ENCODE measurements around the gene SUCLG2. TPM values are rescaled to one million over a fixed set of nuclear protein-coding genes. Genes with fewer than 3 reads are reported as not detected.

The SUCLG2 gene
- total RNA-seq, 4 donors from 2014 or later, result 29.5 to 40.2 (median 35.7) TPM

DNA sequence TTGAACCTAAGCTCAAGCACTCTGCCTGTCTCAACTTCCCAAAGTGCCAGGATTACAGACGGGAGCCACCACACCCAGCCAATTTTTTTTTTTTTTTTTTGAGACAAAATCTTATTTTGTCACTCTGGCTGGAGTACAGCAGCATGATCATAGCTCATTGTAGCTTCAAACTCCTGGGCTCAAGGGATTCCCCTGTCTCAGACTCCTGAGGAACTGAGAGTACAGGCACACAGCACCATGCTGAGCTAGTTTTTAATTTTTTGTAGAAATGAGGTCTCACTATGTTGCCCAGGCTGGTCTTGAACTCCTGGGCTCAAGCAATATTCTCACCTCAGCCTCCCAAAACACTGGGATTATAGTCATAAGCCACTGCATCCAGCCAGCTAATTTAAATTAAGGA, 36.8 kb upstream of the SUCLG2 start:
- H3K4me3 ChIP-seq, result no peak overlapping the region
- no peaks in the 10 kb centered on the region for H3K36me3 ChIP-seq
- H3K27ac ChIP-seq, result no peak overlapping the region
- H3K27me3 ChIP-seq, result no peaks in the 10 kb centered on the region
- TF ChIP-seq, protein P1, sequence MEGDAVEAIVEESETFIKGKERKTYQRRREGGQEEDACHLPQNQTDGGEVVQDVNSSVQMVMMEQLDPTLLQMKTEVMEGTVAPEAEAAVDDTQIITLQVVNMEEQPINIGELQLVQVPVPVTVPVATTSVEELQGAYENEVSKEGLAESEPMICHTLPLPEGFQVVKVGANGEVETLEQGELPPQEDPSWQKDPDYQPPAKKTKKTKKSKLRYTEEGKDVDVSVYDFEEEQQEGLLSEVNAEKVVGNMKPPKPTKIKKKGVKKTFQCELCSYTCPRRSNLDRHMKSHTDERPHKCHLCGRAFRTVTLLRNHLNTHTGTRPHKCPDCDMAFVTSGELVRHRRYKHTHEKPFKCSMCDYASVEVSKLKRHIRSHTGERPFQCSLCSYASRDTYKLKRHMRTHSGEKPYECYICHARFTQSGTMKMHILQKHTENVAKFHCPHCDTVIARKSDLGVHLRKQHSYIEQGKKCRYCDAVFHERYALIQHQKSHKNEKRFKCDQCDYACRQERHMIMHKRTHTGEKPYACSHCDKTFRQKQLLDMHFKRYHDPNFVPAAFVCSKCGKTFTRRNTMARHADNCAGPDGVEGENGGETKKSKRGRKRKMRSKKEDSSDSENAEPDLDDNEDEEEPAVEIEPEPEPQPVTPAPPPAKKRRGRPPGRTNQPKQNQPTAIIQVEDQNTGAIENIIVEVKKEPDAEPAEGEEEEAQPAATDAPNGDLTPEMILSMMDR (IDR thresholded peaks at IDR 0.05), result no peak
- TF ChIP-seq POLR2AphosphoS5 (IDR thresholded peaks at IDR 0.05) (no peak), POLR2A (IDR thresholded peaks at IDR 0.05) (no peak), EP300 (IDR thresholded peaks at IDR 0.05) (no peak)
- H3K9me3 ChIP-seq, result no peaks in the 10 kb centered on the region
- DNase-seq (ENCODE audit: low spot score in 2 of 2), result no peak
- H3K4me1 ChIP-seq, result no peaks in the 10 kb centered on the region
- 68% methylated on average over 1 of the region's 1 CpG for WGBS

DNA sequence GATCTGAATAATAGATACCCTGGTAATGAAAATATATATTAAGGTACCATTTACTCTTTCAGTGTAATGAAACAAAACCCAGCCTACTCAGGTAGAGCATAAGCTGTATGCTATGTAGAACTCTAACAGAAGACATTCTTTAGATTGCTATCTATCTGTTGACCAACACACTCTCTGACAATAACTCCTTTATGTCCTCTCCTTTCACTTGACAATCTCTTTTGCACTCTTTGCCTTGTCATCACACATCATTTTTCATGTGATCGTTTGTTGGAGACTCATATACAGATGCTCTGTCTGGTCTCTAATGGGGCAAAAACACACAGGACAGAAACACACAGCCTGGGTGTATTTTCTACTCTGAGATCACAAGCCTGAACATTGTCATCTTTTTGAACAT, 35.4 kb upstream of the SUCLG2 start:
- no peaks in the 10 kb centered on the region for H3K9me3 ChIP-seq
- H3K36me3 ChIP-seq, result no peaks in the 10 kb centered on the region
- no peak overlapping the region for H3K4me3 ChIP-seq
- TF ChIP-seq, protein P1 (IDR thresholded peaks at IDR 0.05), result no peak
- TF ChIP-seq POLR2A (IDR thresholded peaks at IDR 0.05) (no peak), POLR2AphosphoS5 (IDR thresholded peaks at IDR 0.05) (no peak)
- no peak for DNase-seq (ENCODE audit: low spot score in 2 of 2)
- H3K4me1 ChIP-seq, result no peaks in the 10 kb centered on the region
- 70% methylated on average over 1 of the region's 1 CpG for WGBS
- no peaks in the 10 kb centered on the region for H3K27me3 ChIP-seq
- H3K27ac ChIP-seq, result no peak overlapping the region

DNA sequence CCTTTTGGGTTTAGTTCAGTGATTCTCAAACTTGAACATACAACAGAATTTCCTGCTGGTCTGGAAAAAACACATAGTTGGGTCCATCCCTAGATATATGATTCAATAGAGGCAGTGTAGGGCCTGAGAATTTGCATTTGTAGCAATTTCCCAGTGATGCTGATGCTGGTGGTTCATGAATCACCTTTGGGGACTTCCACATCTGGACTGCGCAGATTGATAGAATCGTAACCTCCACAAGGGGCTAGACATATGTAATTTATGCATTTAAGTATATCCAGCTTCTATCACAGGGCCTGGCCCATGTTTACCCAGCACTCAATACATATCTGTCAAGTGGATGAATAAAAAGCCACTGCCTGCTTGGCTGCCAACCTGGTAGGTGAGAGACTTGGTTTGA, 33.8 kb upstream of the SUCLG2 start:
- H3K36me3 ChIP-seq, result no peaks in the 10 kb centered on the region
- no peaks in the 10 kb centered on the region for H3K9me3 ChIP-seq
- no peaks in the 10 kb centered on the region for H3K4me1 ChIP-seq
- H3K4me3 ChIP-seq, result no peak overlapping the region
- DNase-seq (ENCODE audit: low spot score in 2 of 2), result no peak
- WGBS, result 97% methylated on average over 2 of the region's 2 CpGs
- H3K27me3 ChIP-seq, result no peaks in the 10 kb centered on the region
- no peak overlapping the region for H3K27ac ChIP-seq
- TF ChIP-seq POLR2AphosphoS5 (IDR thresholded peaks at IDR 0.05) (no peak), POLR2A (IDR thresholded peaks at IDR 0.05) (no peak), EP300 (IDR thresholded peaks at IDR 0.05) (no peak)
- TF ChIP-seq, protein P1 (IDR thresholded peaks at IDR 0.05), result no peak

DNA sequence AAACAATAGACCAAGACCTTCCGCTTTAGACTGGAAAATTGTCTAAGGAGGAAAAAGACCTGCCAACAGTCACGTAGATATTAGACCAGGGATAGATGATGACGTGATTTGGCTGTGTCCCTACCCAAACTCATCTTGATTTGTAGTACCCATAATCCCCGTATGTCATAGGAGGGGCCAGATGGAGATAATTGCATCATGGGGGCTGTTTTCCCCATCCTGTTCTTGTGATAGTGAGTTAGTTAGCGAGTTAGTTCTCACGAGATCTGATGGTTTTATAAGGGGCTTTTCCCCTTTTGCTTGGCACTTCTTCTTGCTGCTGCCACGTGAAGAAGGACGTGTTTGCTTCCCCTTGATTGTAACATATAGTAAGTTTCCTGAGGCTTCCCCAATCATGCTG, 31.7 kb upstream of the SUCLG2 start:
- no peaks in the 10 kb centered on the region for H3K36me3 ChIP-seq
- no peak for TF ChIP-seq POLR2AphosphoS5 (IDR thresholded peaks at IDR 0.05)
- no peak overlapping the region for H3K4me3 ChIP-seq
- H3K4me1 ChIP-seq, result no peaks in the 10 kb centered on the region
- 74% methylated on average over 8 of the region's 8 CpGs for WGBS
- H3K27ac ChIP-seq, result no peak overlapping the region
- H3K9me3 ChIP-seq, result no peaks in the 10 kb centered on the region
- no peaks in the 10 kb centered on the region for H3K27me3 ChIP-seq
- DNase-seq (ENCODE audit: low spot score in 2 of 2), result no peak

DNA sequence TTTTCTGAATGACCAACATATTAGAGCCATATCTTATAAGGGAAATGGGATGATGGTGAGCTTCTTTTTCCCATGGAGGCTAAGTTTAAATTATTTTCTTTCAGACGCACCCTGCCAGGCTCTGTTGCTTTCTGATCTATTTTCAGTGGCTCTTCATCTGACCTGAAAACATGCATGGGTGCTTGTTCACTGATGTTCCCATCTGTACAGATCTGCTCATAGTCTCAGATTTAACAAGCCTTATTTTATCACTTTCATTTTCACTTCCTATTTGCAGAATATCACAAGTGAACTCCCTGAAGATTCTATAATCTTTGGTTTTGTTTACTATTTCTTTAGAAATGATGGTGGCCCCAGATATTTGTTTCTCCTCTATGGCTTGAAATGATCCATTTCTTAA, 31.1 kb upstream of the SUCLG2 start:
- WGBS, result 59% methylated on average over 1 of the region's 1 CpG
- DNase-seq (ENCODE audit: low spot score in 2 of 2), result no peak
- Histone ChIP-seq H3K4me1 (no peaks in the 10 kb centered on the region), H3K27ac (no peak overlapping the region), H3K9me3 (no peaks in the 10 kb centered on the region), H3K27me3 (no peaks in the 10 kb centered on the region), H3K36me3 (no peaks in the 10 kb centered on the region), H3K4me3 (no peak overlapping the region)
- TF ChIP-seq, protein P1 (IDR thresholded peaks at IDR 0.05), result no peak
- no peak for TF ChIP-seq POLR2AphosphoS5 (IDR thresholded peaks at IDR 0.05)
- no peak for TF ChIP-seq EP300 (IDR thresholded peaks at IDR 0.05)
- TF ChIP-seq POLR2A (IDR thresholded peaks at IDR 0.05), result no peak

DNA sequence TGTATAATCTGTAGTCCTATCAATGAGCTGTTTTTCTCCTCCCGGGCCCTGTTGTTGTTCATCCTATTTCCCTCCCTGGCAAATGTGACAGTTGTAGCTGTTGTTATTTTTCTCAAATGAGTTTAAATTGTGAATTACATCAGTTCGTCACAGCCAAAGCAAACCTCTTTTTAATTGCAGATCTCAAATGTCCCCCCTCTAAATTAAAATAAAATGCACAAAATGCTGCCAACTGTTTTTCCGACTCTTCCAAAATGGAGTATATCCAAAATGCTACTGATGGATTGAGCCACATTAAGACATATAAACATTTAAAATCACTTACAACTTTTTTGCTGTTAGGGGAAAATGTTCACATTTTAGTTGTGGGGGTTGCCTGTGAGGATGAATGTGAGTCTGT, 29.8 kb upstream of the SUCLG2 start:
- no peak for DNase-seq (ENCODE audit: low spot score in 2 of 2)
- no peaks in the 10 kb centered on the region for H3K36me3 ChIP-seq
- WGBS, result 94% methylated on average over 3 of the region's 3 CpGs
- no peak overlapping the region for H3K4me3 ChIP-seq
- no peaks in the 10 kb centered on the region for H3K27me3 ChIP-seq
- H3K9me3 ChIP-seq, result no peaks in the 10 kb centered on the region
- H3K27ac ChIP-seq, result no peak overlapping the region
- TF ChIP-seq POLR2AphosphoS5 (IDR thresholded peaks at IDR 0.05), result no peak
- TF ChIP-seq POLR2A (IDR thresholded peaks at IDR 0.05), result no peak
- TF ChIP-seq EP300 (IDR thresholded peaks at IDR 0.05), result no peak
- no peaks in the 10 kb centered on the region for H3K4me1 ChIP-seq
